ENCODE data around the gene PPP1R14D. TPM values are rescaled to one million over a fixed set of nuclear protein-coding genes. Genes with fewer than 3 reads are reported as not detected.
A peak's percentile ranks its signal among the peaks of the same experiment; 100 is the strongest.

PPP1R14D gene
- total and polyA plus RNA-seq, 2 experiments from 2014 or later = not detected

DNA sequence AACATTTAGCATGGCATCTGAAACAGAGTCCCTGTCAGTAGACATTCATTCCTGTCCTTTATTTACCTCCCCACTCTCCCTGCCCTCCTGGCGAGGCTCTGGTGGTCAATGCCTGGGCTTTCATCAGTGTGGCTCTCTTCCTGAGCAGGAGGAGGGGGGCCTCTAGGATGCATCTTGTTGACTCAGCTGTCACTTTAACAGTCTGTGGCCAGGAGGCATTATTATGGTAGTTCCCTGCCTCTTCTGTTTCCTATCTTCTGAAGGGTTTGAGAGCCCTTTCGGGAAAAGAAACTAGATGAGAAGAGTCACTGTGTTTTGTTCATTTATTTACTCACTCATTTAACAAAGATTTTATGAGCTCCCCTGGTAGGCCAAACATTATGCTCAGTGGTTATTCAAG lies 2.4 kb upstream of the PPP1R14D start:
- H3K4me1 Mint-ChIP-seq = peaks cover 6% of the 10 kb centered on the region; the same call in 2 of the 3 replicates
- Histone ChIP-seq H3K36me3 (ENCODE audit: insufficient read depth) (no peaks in the 10 kb centered on the region), H2AFZ (peak overlapping the region; percentile 47; the same call in 1 of the 2 replicates), H3F3A (replicated peaks; ENCODE audit: low read depth) (no peaks in the 10 kb centered on the region), H3K79me2 (replicated peaks; ENCODE audit: insufficient read depth) (no peaks in the 10 kb centered on the region), H3K4me2 (peak overlapping the region; percentile 29; the same call in 1 of the 2 replicates), H4K20me1 (replicated peaks; ENCODE audit: insufficient read depth) (no peaks in the 10 kb centered on the region), H3K4me1 (ENCODE audit: insufficient read depth) (no peaks in the 10 kb centered on the region), H3K9me2 (ENCODE audit: insufficient read depth) (no peaks in the 10 kb centered on the region), H3K27ac (ENCODE audit: low read depth) (no peak overlapping the region), H3K27me3 (ENCODE audit: insufficient read depth) (no peaks in the 10 kb centered on the region), H3K4me3 (no peak overlapping the region)
- no peak overlapping the region for H3K27ac Mint-ChIP-seq
- H3K9me3 Mint-ChIP-seq = no peaks in the 10 kb centered on the region
- no peaks in the 10 kb centered on the region for H3K27me3 Mint-ChIP-seq (ENCODE audit: insufficient read depth, low read depth, poor library complexity)
- TF ChIP-seq JUNB (IDR thresholded peaks at IDR 0.05; ENCODE audit: unreplicated experiment) (no peak), NANOG (IDR thresholded peaks at IDR 0.05; ENCODE audit: borderline replicate concordance) (no peak), POLR2AphosphoS5 (IDR thresholded peaks at IDR 0.05; ENCODE audit: low read depth) (no peak), ETS1 (IDR thresholded peaks at IDR 0.05) (no peak)
- DNase-seq (ENCODE audit: low spot score) = no peak
- ATAC-seq = peak; percentile 61
- H3K4me3 Mint-ChIP-seq = no peak overlapping the region
- no peaks in the 10 kb centered on the region; the same call in 2 of the 3 replicates for H3K36me3 Mint-ChIP-seq (ENCODE audit: low read depth)

GRCh38 chr15:40829115-40829514 lies 607 bp upstream of the PPP1R14D start:
- Histone ChIP-seq H3K9me2 (ENCODE audit: insufficient read depth) (no peaks in the 10 kb centered on the region), H3K27ac (ENCODE audit: low read depth) (no peak overlapping the region), H3K4me1 (ENCODE audit: insufficient read depth) (no peaks in the 10 kb centered on the region), H3K4me3 (no peak overlapping the region), H3F3A (replicated peaks; ENCODE audit: low read depth) (no peaks in the 10 kb centered on the region), H2AFZ (peak overlapping the region; percentile 74; the same call in 1 of the 2 replicates), H3K4me2 (no peak overlapping the region), H3K36me3 (ENCODE audit: insufficient read depth) (no peaks in the 10 kb centered on the region), H4K20me1 (replicated peaks; ENCODE audit: insufficient read depth) (no peaks in the 10 kb centered on the region), H3K27me3 (ENCODE audit: insufficient read depth) (no peaks in the 10 kb centered on the region), H3K79me2 (replicated peaks; ENCODE audit: insufficient read depth) (no peaks in the 10 kb centered on the region)
- H3K9me3 Mint-ChIP-seq = no peaks in the 10 kb centered on the region
- peaks cover 6% of the 10 kb centered on the region; the same call in 2 of the 3 replicates for H3K4me1 Mint-ChIP-seq
- no peak overlapping the region for H3K4me3 Mint-ChIP-seq
- H3K27ac Mint-ChIP-seq = no peak overlapping the region
- peaks cover 4% of the 10 kb centered on the region for H3K27me3 Mint-ChIP-seq (ENCODE audit: insufficient read depth, low read depth, poor library complexity)
- DNase-seq (ENCODE audit: low spot score) (peak; percentile 40), ATAC-seq (no peak)
- no peaks in the 10 kb centered on the region; the same call in 2 of the 3 replicates for H3K36me3 Mint-ChIP-seq (ENCODE audit: low read depth)
- no peak for TF ChIP-seq POLR2AphosphoS5 (IDR thresholded peaks at IDR 0.05; ENCODE audit: low read depth)
- no peak for TF ChIP-seq REST (IDR thresholded peaks at IDR 0.05; ENCODE audit: unreplicated experiment)
- no peak for TF ChIP-seq ZNF331 (CRISPR knock-in tag; IDR thresholded peaks at IDR 0.05; ENCODE audit: low read depth)
- no peak for TF ChIP-seq CREB1 (CRISPR knock-in tag; IDR thresholded peaks at IDR 0.05; ENCODE audit: low read depth)
- TF ChIP-seq EZH2phosphoT487 (IDR thresholded peaks at IDR 0.05; ENCODE audit: unreplicated experiment) = no peak
- TF ChIP-seq ZNF462 (CRISPR knock-in tag; IDR thresholded peaks at IDR 0.05) = no peak
- no peak for TF ChIP-seq NANOG (IDR thresholded peaks at IDR 0.05; ENCODE audit: borderline replicate concordance)
- TF ChIP-seq ETS1 (IDR thresholded peaks at IDR 0.05) = no peak

All from GM23338 (cell line).